BLaER1 treated with 17β-estradiol and CSF1 and Interleukin-3, amounts not matched to agents 10 nM and 100 nM (cell line): Measurements from ENCODE around the gene THBS4.
"Not testable (repeated sequence)": the region's sequence is repeated elsewhere in the genome, so short reads cannot be mapped to it uniquely, and the experiment has no call there.

ENCODE experiments used
- H3K27ac ChIP-seq, 11 experiments: shearing (Covaris generic); formaldehyde crosslinking; 2 replicates each; pipeline ENCODE4 v1.8.1; 2022
- H3K27me3 ChIP-seq, 11 experiments: shearing (Covaris generic); formaldehyde crosslinking; 2 replicates each; pipeline ENCODE4 v1.8.1; 2022
- H3K36me3 ChIP-seq, 11 experiments: shearing (Covaris generic); formaldehyde crosslinking; 2 replicates each; pipeline ENCODE4 v1.8.1; 2022
- H3K4me1 ChIP-seq, 10 experiments: shearing (Covaris generic); formaldehyde crosslinking; 2 replicates each; pipeline ENCODE4 v1.8.1; 2022
- H3K4me2 ChIP-seq, 11 experiments: shearing (Covaris generic); formaldehyde crosslinking; 2 replicates each; pipeline ENCODE4 v1.8.1; 2022
- H3K4me3 ChIP-seq, 10 experiments: shearing (Covaris generic); formaldehyde crosslinking; 2 replicates each; pipeline ENCODE4 v1.8.1; 2022
- H3K9ac ChIP-seq, 11 experiments: shearing (Covaris generic); formaldehyde crosslinking; 2 replicates each; pipeline ENCODE4 v1.8.1; 2022
- H3K9me3 ChIP-seq, 11 experiments: shearing (Covaris generic); formaldehyde crosslinking; replicated peaks in 1 of 11; 2 replicates each; pipeline ENCODE4 v1.8.1; 2022
- H4K20me1 ChIP-seq, 11 experiments: shearing (Covaris generic); formaldehyde crosslinking; 2 replicates each; pipeline ENCODE4 v1.8.1; 2022
- Cebpa-rat ChIP-seq, 11 experiments: shearing (Covaris generic); IDR thresholded peaks; 2 replicates each; pipeline ENCODE4 v1.8.1; 2022

Gene THBS4

DNA sequence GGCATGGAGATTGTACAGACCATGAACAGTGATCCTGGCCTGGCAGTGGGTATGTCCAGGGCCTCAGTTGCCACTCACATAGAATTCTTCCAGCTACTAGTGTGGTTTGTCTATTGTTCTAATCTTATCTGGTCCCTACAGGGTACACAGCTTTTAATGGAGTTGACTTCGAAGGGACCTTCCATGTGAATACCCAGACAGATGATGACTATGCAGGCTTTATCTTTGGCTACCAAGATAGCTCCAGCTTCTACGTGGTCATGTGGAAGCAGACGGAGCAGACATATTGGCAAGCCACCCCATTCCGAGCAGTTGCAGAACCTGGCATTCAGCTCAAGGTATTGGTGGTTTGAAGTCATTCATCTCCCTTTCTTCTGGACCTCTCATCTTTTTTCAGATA, 43.8 kb downstream of the THBS4 start:
- no peak overlapping the region for H3K4me3 ChIP-seq
- H3K4me2 ChIP-seq: no peak overlapping the region
- no peaks in the 10 kb centered on the region for H4K20me1 ChIP-seq
- H3K9me3 ChIP-seq: peaks cover 0 to 4% (median 0%) of the 10 kb centered on the region in 11 experiments; a peak in 1 of 22 replicates
- no peak overlapping the region for H3K27ac ChIP-seq
- no peak overlapping the region for H3K9ac ChIP-seq
- no peak for TF ChIP-seq Cebpa-rat (IDR thresholded peaks at IDR 0.05)
- peaks cover 0 to 33% (median 10%) of the 10 kb centered on the region in 10 experiments; a peak in 12 of 20 replicates for H3K4me1 ChIP-seq
- no peaks in the 10 kb centered on the region for H3K27me3 ChIP-seq
- H3K36me3 ChIP-seq: peaks cover 0 to 27% (median 12%) of the 10 kb centered on the region in 11 experiments; a peak in 9 of 22 replicates

DNA sequence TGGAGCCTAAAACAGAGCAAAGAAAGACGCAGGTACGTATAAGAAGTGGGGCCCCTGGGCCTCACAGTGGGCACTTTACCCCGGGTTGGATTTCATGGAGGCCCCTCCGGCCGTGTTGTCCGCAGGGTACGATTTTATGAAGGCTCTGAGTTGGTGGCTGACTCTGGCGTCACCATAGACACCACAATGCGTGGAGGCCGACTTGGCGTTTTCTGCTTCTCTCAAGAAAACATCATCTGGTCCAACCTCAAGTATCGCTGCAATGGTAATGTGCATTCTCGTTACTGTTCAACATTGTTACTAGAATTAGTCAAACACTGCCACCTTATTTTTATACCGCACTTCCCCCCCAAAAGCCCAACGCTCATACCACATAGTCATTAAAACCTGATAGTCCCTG, 47.1 kb downstream of the THBS4 start:
- no peaks in the 10 kb centered on the region for H4K20me1 ChIP-seq
- H3K9me3 ChIP-seq: peaks cover 0 to 4% (median 0%) of the 10 kb centered on the region in 11 experiments; a peak in 1 of 22 replicates
- no peak overlapping the region; a peak in 1 of 20 replicates for H3K4me3 ChIP-seq
- no peak for TF ChIP-seq Cebpa-rat (IDR thresholded peaks at IDR 0.05)
- H3K9ac ChIP-seq: no peak overlapping the region
- peaks cover 0 to 27% (median 12%) of the 10 kb centered on the region in 11 experiments; a peak in 9 of 22 replicates for H3K36me3 ChIP-seq
- H3K4me2 ChIP-seq: peak overlapping the region in 9 of 11 experiments; percentile 58 to 80 (median 66); a peak in 12 of 22 replicates
- H3K27me3 ChIP-seq: no peaks in the 10 kb centered on the region
- H3K27ac ChIP-seq: no peak overlapping the region
- H3K4me1 ChIP-seq: peaks cover 0 to 32% (median 5%) of the 10 kb centered on the region in 10 experiments; a peak in 11 of 20 replicates

DNA sequence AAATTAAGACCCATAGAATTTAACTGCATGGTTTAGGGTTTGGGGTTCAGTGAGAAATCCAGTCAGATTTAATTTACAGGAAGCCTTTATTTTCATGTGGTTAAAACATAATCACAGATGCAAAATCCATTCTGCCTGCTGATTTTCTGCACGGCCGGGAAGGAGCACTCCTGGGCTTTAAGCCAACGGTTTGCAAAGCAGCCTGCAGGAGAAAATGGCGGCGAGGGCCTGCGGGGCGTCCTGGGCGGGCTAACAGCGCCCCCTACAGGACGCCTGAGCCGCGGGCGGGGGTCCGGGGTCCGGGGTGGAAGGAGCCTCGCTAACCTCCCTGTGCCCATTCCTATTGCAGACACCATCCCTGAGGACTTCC, 47.6 kb downstream of the THBS4 start:
- Histone ChIP-seq H4K20me1 (no peaks in the 10 kb centered on the region), H3K4me2 (peak overlapping the region; percentile 55 to 80 (median 65); a peak in 21 of 22 replicates), H3K36me3 (peaks cover 0 to 25% (median 12%) of the 10 kb centered on the region in 11 experiments; a peak in 9 of 22 replicates), H3K4me1 (peaks cover 0 to 29% (median 5%) of the 10 kb centered on the region in 10 experiments; a peak in 11 of 20 replicates), H3K4me3 (peak overlapping the region in 6 of 10 experiments; percentile 15 to 60 (median 46); a peak in 10 of 20 replicates), H3K27ac (0 out of 22 replicates have a peak overlapping the region, but pooled peaks of 3 of the 11 experiments have one; percentile 39 to 50 (median 50)), H3K27me3 (no peaks in the 10 kb centered on the region), H3K9ac (peak overlapping the region in 7 of 11 experiments; percentile 19 to 60 (median 38); a peak in 7 of 22 replicates), H3K9me3 (peaks cover 0 to 4% (median 0%) of the 10 kb centered on the region in 11 experiments; a peak in 1 of 22 replicates)
- no peak for TF ChIP-seq Cebpa-rat (IDR thresholded peaks at IDR 0.05)

DNA sequence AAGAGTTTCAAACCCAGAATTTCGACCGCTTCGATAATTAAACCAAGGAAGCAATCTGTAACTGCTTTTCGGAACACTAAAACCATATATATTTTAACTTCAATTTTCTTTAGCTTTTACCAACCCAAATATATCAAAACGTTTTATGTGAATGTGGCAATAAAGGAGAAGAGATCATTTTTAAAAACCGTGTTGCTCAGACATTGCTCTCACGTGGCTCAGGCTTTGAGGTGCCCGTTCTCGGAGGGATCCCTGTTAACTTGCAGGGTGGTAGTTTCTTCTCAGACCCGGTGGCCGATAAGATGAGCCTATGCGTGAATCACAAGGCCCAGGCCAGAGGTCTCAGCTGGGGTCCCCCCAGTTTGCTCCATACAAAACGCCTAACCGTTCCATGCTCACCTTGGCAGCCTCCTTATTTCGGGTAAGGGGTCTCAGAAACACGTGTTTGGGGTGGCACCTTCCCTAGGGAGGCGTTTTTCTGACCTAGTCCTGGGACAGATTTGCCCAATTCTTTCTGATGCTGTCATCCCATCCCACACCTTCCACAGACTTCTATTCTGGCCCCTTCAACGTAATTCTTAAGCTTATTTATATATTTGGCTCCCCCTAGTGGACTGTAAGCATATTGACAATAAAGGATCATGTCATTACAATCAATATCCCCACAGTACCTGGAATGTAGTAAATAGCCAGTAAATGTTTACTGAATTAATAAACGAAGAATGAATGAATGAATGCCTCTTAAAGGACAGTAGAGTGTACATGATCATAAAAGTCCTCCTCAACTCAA, 48.1 kb downstream of the THBS4 start:
- Histone ChIP-seq H3K9ac (peak overlapping the region in 10 of 11 experiments; percentile 19 to 60 (median 38); a peak in 11 of 22 replicates), H3K4me2 (peak overlapping the region; percentile 55 to 80 (median 65)), H3K27me3 (no peaks in the 10 kb centered on the region), H3K4me3 (peak overlapping the region in 6 of 10 experiments; percentile 15 to 60 (median 46); a peak in 12 of 20 replicates), H3K27ac (peak overlapping the region in 8 of 11 experiments; percentile 5 to 50 (median 35); a peak in 7 of 22 replicates), H3K36me3 (peaks cover 0 to 20% (median 8%) of the 10 kb centered on the region in 11 experiments; a peak in 9 of 22 replicates), H3K4me1 (peaks cover 0 to 29% (median 5%) of the 10 kb centered on the region in 10 experiments; a peak in 11 of 20 replicates), H4K20me1 (no peaks in the 10 kb centered on the region), H3K9me3 (no peaks in the 10 kb centered on the region)
- no peak for TF ChIP-seq Cebpa-rat (IDR thresholded peaks at IDR 0.05)

DNA sequence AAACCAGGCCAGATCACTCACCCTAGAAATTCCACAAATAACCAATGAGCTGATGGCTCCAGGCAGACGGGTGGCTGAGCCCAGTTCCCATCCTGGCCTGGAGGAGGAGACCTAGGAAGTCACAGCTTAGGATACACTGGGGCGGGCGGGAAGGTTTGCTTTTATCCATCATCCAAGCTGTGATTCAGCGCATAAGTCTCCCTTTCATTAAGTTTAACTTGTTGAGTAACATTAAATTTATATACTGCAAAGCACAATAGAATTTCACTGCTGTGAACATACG, 55.7 kb downstream of the THBS4 start:
- no peaks in the 10 kb centered on the region for H3K36me3 ChIP-seq
- no peaks in the 10 kb centered on the region for H3K27me3 ChIP-seq
- no peaks in the 10 kb centered on the region for H4K20me1 ChIP-seq
- H3K27ac ChIP-seq: 0 out of 22 replicates have a peak overlapping the region, but pooled peaks of 2 of the 11 experiments have one; percentile 12 to 20
- no peak overlapping the region for H3K4me2 ChIP-seq
- peaks cover 0 to 14% (median 0%) of the 10 kb centered on the region in 11 experiments; a peak in 4 of 22 replicates for H3K9me3 ChIP-seq
- no peak for TF ChIP-seq Cebpa-rat (IDR thresholded peaks at IDR 0.05)
- peak overlapping the region in 1 of 11 experiments; percentile 14; a peak in 1 of 22 replicates for H3K9ac ChIP-seq
- no peak overlapping the region for H3K4me3 ChIP-seq
- peaks cover 14 to 41% (median 31%) of the 10 kb centered on the region in 10 experiments for H3K4me1 ChIP-seq

DNA sequence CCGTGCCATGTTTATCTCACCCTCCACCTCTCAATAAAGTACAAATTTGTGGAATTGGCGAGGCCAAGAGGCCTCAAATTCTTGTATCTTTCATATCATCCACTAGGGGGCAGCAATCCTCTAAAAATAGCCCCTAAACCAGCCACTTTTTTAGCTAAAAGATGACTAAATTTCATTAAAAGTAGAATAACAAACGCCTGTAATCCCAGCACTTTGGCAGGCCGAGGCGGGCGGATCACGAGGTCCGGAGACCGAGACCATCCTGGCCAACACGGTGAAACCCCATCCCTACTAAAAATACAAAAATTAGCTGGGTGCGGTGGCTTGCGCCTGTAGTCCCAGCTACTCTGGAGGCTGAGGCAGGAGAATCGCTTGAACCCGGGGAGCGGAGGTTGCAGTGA, 56.6 kb downstream of the THBS4 start:
- H3K27ac ChIP-seq: peak overlapping the region; percentile 29 to 74 (median 67); a peak in 21 of 22 replicates
- H3K4me1 ChIP-seq: peaks cover 14 to 36% (median 28%) of the 10 kb centered on the region in 10 experiments
- peaks cover 0 to 23% (median 0%) of the 10 kb centered on the region in 11 experiments; a peak in 4 of 22 replicates for H3K9me3 ChIP-seq
- not testable (repeated sequence) for H3K27me3 ChIP-seq, H3K36me3 ChIP-seq, H4K20me1 ChIP-seq
- H3K4me2 ChIP-seq: peak overlapping the region; percentile 38 to 79 (median 64)
- H3K4me3 ChIP-seq: peak overlapping the region in 4 of 10 experiments; percentile 12 to 38 (median 35); a peak in 4 of 20 replicates
- H3K9ac ChIP-seq: peak overlapping the region; percentile 56 to 73 (median 66)

DNA sequence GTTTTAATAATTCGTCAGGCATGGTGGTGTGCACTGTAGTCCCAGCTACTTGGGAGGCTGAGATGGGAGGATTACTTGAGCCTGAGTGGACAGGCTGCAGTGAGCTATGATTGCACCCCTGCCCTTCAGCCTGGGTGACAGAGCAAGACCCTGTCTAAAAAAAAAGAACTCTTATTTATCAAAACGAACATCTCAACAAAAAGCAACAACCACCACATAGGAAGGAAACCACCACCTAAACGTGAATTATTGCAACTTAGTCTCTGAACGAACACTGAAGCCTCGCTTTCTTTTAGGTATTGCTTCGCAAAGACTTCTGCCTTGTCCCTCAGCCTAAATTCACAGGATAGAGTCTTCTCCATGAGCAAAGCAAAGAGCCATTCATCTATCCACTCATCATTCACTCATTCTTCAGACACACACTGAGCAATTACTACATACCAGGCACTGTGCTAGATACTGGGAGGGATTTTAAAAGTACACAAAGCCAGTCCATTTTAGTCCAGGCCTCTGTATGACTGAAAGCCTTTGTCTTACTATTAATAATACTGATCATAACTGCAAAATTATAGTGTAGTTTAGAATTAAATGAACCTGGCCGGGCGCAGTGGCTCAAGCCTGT, 57.4 kb downstream of the THBS4 start:
- H3K27me3 ChIP-seq: no peaks in the 10 kb centered on the region
- H3K9me3 ChIP-seq: peaks cover 0 to 23% (median 0%) of the 10 kb centered on the region in 11 experiments; a peak in 4 of 22 replicates
- TF ChIP-seq Cebpa-rat (IDR thresholded peaks at IDR 0.05): no peak
- H3K9ac ChIP-seq: peak overlapping the region; percentile 56 to 73 (median 66); a peak in 19 of 22 replicates
- H3K4me1 ChIP-seq: peaks cover 14 to 43% (median 32%) of the 10 kb centered on the region in 10 experiments
- peak overlapping the region; percentile 38 to 79 (median 64) for H3K4me2 ChIP-seq
- 0 out of 22 replicates have a peak, but pooled peaks cover 0 to 3% (median 0%) of the 10 kb centered on the region in 11 experiments for H3K36me3 ChIP-seq
- H4K20me1 ChIP-seq: no peaks in the 10 kb centered on the region
- peak overlapping the region; percentile 29 to 74 (median 67); a peak in 21 of 22 replicates for H3K27ac ChIP-seq
- H3K4me3 ChIP-seq: no peak overlapping the region

DNA sequence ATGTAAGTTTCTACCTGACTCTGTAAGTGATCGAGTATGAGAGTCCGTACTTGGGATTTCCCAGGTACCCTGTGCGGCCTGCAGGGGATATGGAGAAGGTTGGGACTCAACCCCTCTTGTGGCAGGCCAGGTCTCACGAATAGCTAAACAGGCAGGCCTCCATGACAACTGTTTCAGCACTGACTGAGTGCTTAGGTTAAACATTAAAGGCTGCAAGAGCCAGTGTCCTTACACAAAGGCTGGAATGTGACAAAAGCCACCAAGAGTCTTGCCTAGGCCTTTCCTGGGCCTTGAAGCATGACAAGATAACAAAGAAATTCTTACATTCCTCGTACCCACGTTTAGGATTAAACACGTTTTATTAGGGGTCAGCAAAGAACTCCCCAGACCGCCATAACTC, 58.6 kb downstream of the THBS4 start:
- H3K4me3 ChIP-seq: no peak overlapping the region
- H3K9ac ChIP-seq: no peak overlapping the region
- peaks cover 14 to 48% (median 33%) of the 10 kb centered on the region in 10 experiments for H3K4me1 ChIP-seq
- H4K20me1 ChIP-seq: no peaks in the 10 kb centered on the region
- H3K27me3 ChIP-seq: no peaks in the 10 kb centered on the region
- peak overlapping the region in 6 of 11 experiments; percentile 22 to 70 (median 48); a peak in 7 of 22 replicates for H3K4me2 ChIP-seq
- peak overlapping the region in 6 of 11 experiments; percentile 23 to 73 (median 64); a peak in 9 of 22 replicates for H3K27ac ChIP-seq
- TF ChIP-seq Cebpa-rat (IDR thresholded peaks at IDR 0.05): no peak
- 0 out of 22 replicates have a peak, but pooled peaks cover 0 to 3% (median 0%) of the 10 kb centered on the region in 11 experiments for H3K36me3 ChIP-seq
- peaks cover 0 to 23% (median 0%) of the 10 kb centered on the region in 11 experiments; a peak in 4 of 22 replicates for H3K9me3 ChIP-seq
